ENCODE results near the gene ADARB2.

- no peak for TF ChIP-seq CTCF (IDR thresholded peaks at IDR 0.05; ENCODE audit: low read depth, low read length, poor library complexity, severe bottlenecking)
- TF ChIP-seq EZH2phosphoT487 (IDR thresholded peaks at IDR 0.05; ENCODE audit: borderline replicate concordance, low read length): no peak
These were observed 128.9 kb downstream of the ADARB2 start for GRCh38 chr10:1608408-1608807.

Measured in DOHH2 (cell line).